Measurements from ENCODE around the gene NUP62. TPM values are rescaled to one million over a fixed set of nuclear protein-coding genes. Genes with fewer than 3 reads are reported as not detected.

NUP62 gene
- polyA plus RNA-seq, 1 of the 3 experiments (the other 2 are of a cell fraction), result 16.2 TPM

- Histone ChIP-seq H3K4me3 (ENCODE audit: low read depth in 2 of 2, low read length in 1 of 2) (no peak overlapping the region), H3K4me1 (ENCODE audit: control insufficient read depth in 1 of 2, insufficient read depth in 2 of 2, low read depth in 1 of 2, low read length in 1 of 2) (no peaks in the 10 kb centered on the region), H3K9me2 (no peaks in the 10 kb centered on the region), H3K36me3 (replicated peaks in 1 of 2; ENCODE audit: control insufficient read depth in 1 of 2, insufficient read depth in 2 of 2, low read length in 1 of 2) (no peaks in the 10 kb centered on the region), H4K20me1 (ENCODE audit: insufficient read depth) (no peaks in the 10 kb centered on the region), H3K79me2 (ENCODE audit: insufficient read depth) (no peaks in the 10 kb centered on the region), H3K9ac (no peak overlapping the region), H3K4me2 (no peak overlapping the region), H3K9me3 (no peaks in the 10 kb centered on the region), H3K27ac (ENCODE audit: low read depth in 2 of 2, low read length in 1 of 2) (no peak overlapping the region), H2AFZ (ENCODE audit: low read depth) (no peak overlapping the region), H3K27me3 (ENCODE audit: insufficient read depth) (peaks cover 55% of the 10 kb centered on the region), H3F3A (replicated peaks; ENCODE audit: insufficient read depth) (no peaks in the 10 kb centered on the region)
- ChIA-PET POLR2A (no interaction called here), CTCF (interaction anchor here (3.5 kb wide), 1 partner anchor 27 kb away, joined by 13 read pairs; no protein-coding TSS in a partner anchor)
- TF ChIP-seq NRF1 (IDR thresholded peaks at IDR 0.05; ENCODE audit: low read depth, low read length) (no peak), SIN3A (IDR thresholded peaks at IDR 0.05; ENCODE audit: borderline replicate concordance, low read depth, low read length) (no peak), RAD21 (IDR thresholded peaks at IDR 0.05; ENCODE audit: low read length) (no peak), FOXM1 (IDR thresholded peaks at IDR 0.05; ENCODE audit: low read depth) (no peak), TAF1 (IDR thresholded peaks at IDR 0.05; ENCODE audit: borderline replicate concordance, low read depth, low read length) (no peak), IRF3 (IDR thresholded peaks at IDR 0.05; ENCODE audit: low read depth, low read length) (no peak), EP300 (IDR thresholded peaks at IDR 0.05; ENCODE audit: borderline replicate concordance in 1 of 2, low read depth in 1 of 2, low read length in 1 of 2) (no peak), USF2 (IDR thresholded peaks at IDR 0.05; ENCODE audit: borderline replicate concordance, low read depth, low read length) (no peak), MXI1 (IDR thresholded peaks at IDR 0.05; ENCODE audit: low read depth, low read length) (no peak), YY1 (IDR thresholded peaks at IDR 0.05; ENCODE audit: low read depth) (no peak)
- WGBS (ENCODE audit: low lambda C conversion rate), result 70% methylated on average over 9 of the region's 9 CpGs
- DNase-seq, result no peak
These were observed 26.8 kb upstream of the NUP62 start for GRCh38 chr19:49956115-49956495.

GRCh38 chr19:49954933-49955332, 25.6 kb upstream of the NUP62 start:
- Histone ChIP-seq H3K9me2 (no peaks in the 10 kb centered on the region), H3K4me3 (ENCODE audit: low read depth in 2 of 2, low read length in 1 of 2) (no peak overlapping the region), H3K36me3 (replicated peaks in 1 of 2; ENCODE audit: control insufficient read depth in 1 of 2, insufficient read depth in 2 of 2, low read length in 1 of 2) (no peaks in the 10 kb centered on the region), H2AFZ (ENCODE audit: low read depth) (no peak overlapping the region), H4K20me1 (ENCODE audit: insufficient read depth) (no peaks in the 10 kb centered on the region), H3K27ac (ENCODE audit: low read depth in 2 of 2, low read length in 1 of 2) (no peak overlapping the region), H3K9me3 (no peaks in the 10 kb centered on the region), H3K4me1 (ENCODE audit: control insufficient read depth in 1 of 2, insufficient read depth in 2 of 2, low read depth in 1 of 2, low read length in 1 of 2) (no peaks in the 10 kb centered on the region), H3K27me3 (ENCODE audit: insufficient read depth) (peaks cover 62% of the 10 kb centered on the region), H3K9ac (no peak overlapping the region), H3K79me2 (ENCODE audit: insufficient read depth) (no peaks in the 10 kb centered on the region), H3F3A (replicated peaks; ENCODE audit: insufficient read depth) (no peaks in the 10 kb centered on the region), H3K4me2 (no peak overlapping the region)
- CTCF ChIA-PET, result interaction anchor here (1.3 to 3.5 kb wide), 3 partner anchors 17 to 29 kb away, joined by 4 to 22 read pairs (median 13); no protein-coding TSS in a partner anchor
- DNase-seq, result no peak
- TF ChIP-seq JUND (IDR thresholded peaks at IDR 0.05) (no peak), MEF2A (IDR thresholded peaks at IDR 0.05; ENCODE audit: borderline replicate concordance, low read depth) (no peak), PBX3 (IDR thresholded peaks at IDR 0.05) (no peak), EZH2phosphoT487 (IDR thresholded peaks at IDR 0.05; ENCODE audit: borderline replicate concordance, low read depth) (no peak), RXRA (IDR thresholded peaks at IDR 0.05; ENCODE audit: borderline replicate concordance, low read depth) (no peak), NRF1 (IDR thresholded peaks at IDR 0.05; ENCODE audit: low read depth, low read length) (no peak), TAF1 (IDR thresholded peaks at IDR 0.05; ENCODE audit: borderline replicate concordance, low read depth, low read length) (no peak), ZBTB33 (IDR thresholded peaks at IDR 0.05; ENCODE audit: borderline replicate concordance, low read depth) (no peak)
- POLR2A ChIA-PET, result no interaction called here
- 52% methylated on average over 11 of the region's 11 CpGs for WGBS (ENCODE audit: low lambda C conversion rate)

All from SK-N-SH (cell line).